ENCODE data around the gene GMPPA.

Gene GMPPA

DNA sequence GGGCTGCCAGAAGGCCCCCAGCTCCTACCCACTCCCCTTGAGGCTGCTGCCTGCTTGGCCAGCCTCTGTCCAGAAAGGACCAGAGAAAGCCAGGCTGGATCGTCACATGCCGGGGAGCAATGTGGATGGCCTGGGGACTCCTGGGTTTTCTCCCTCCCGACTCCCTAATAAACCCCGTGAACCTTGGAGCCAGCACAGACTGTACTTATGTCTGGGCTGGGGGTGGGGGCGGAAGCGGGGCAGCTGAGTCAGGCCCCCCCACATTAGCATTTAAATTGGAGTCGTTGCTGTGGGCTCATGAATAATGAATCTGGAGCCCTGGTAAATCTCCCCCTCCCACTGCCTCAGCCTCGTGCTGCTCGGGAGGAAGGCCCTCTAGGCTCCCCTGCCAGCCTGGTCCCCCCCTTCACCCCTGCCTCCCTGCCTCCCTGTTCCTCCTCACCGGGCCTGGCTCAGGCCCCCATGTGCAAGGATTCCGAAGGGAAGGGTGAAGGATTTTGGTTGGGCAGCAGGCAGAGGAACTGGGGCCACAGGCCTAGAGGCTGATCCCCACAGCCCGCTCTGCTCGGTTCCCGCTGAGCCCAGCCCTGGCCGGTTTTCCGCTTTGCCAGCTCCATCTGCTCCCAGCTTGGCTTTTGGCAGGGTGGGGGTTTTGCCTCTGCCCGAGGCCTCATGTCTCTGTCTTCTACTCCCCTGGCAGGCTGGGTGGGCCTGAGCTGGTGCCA lies 8.3 kb downstream of the GMPPA start:
- DNase-seq (ENCODE audit: extremely low spot score): no peak
- CTCF ChIA-PET: interaction anchor here (0.9 to 5.3 kb wide), 7 partner anchors 8 to 212 kb away, joined by 3 to 50 read pairs (median 6); partner anchors contain the start of gene GMPPA
- POLR2A ChIA-PET: no interaction called here
- TF ChIP-seq, protein P1, sequence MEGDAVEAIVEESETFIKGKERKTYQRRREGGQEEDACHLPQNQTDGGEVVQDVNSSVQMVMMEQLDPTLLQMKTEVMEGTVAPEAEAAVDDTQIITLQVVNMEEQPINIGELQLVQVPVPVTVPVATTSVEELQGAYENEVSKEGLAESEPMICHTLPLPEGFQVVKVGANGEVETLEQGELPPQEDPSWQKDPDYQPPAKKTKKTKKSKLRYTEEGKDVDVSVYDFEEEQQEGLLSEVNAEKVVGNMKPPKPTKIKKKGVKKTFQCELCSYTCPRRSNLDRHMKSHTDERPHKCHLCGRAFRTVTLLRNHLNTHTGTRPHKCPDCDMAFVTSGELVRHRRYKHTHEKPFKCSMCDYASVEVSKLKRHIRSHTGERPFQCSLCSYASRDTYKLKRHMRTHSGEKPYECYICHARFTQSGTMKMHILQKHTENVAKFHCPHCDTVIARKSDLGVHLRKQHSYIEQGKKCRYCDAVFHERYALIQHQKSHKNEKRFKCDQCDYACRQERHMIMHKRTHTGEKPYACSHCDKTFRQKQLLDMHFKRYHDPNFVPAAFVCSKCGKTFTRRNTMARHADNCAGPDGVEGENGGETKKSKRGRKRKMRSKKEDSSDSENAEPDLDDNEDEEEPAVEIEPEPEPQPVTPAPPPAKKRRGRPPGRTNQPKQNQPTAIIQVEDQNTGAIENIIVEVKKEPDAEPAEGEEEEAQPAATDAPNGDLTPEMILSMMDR (IDR thresholded peaks at IDR 0.05; ENCODE audit: control extremely low read depth, extremely low read depth, low read depth, missing control alignments): no peak

DNA sequence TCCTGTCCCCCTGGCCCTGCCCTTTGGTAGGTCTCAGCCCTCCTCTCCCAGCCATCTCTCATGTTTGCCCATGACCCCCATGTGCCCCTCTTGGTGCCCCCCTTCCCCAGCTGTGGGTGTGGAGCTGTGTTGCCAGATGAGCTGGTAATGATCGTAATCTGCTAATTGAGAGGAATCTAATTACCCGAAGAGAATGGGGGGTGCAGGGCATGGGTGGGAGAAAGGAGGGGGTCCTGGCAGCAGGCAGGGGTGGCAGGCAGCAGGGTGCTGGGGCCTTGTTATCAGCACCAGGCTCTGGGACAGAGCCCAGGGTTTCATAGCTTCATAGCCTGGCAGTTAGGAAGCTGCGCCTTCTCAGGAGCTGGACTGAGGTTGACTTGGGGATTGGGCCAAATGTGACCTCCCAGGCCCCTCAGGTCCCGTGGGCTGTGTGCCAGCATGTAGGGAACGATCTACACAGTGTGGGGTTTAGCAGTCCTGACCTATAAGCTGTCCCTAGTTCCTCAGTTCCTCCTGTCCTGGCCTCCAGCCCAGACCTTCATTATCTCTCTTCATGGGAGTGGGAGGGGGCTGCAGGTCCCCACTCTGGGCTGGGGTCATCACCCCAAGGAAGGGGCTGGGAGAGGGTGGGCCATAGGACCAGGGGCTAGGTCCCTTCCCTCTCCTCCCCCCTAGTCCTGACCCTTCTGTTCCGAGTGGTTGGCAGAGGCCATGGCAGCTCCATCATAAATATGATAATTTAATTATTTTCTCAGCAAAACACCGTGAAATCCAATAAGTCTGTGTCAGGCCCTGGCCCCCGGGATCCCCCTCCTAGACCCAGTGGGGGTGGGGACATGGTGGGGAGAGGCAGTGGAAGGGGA lies 9.1 kb downstream of the GMPPA start:
- CTCF ChIA-PET: interaction anchor here (0.7 to 5.3 kb wide), 11 partner anchors 8 to 213 kb away, joined by 3 to 50 read pairs (median 3); partner anchors contain the start of genes GMPPA and TMEM198
- POLR2A ChIA-PET: no interaction called here
- TF ChIP-seq, protein P1 (IDR thresholded peaks at IDR 0.05; ENCODE audit: control extremely low read depth, extremely low read depth, low read depth, missing control alignments): no peak
- DNase-seq (ENCODE audit: extremely low spot score): no peak

DNA sequence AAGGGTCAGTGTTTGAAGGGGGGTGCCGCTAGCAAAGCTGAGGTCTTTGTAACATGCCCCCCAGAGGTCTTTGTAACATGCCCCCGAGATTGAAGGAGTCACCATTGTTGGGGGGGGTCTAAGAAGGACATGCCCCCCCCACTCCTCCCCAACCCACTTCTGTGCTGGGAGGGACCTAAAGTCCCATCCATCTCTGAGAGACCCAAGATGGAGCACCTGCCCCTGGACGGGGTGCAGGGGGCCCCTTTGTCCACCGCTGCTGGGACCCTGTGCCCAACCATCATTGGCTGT lies 9.7 kb downstream of the GMPPA start:
- no peak for DNase-seq (ENCODE audit: extremely low spot score)
- ChIA-PET CTCF (interaction anchor here (0.7 to 5.3 kb wide), 7 partner anchors 9 to 182 kb away, joined by 3 to 50 read pairs (median 4); partner anchors contain the start of gene GMPPA), POLR2A (no interaction called here)
- TF ChIP-seq, protein P1 (IDR thresholded peaks at IDR 0.05; ENCODE audit: control extremely low read depth, extremely low read depth, low read depth, missing control alignments): no peak

DNA sequence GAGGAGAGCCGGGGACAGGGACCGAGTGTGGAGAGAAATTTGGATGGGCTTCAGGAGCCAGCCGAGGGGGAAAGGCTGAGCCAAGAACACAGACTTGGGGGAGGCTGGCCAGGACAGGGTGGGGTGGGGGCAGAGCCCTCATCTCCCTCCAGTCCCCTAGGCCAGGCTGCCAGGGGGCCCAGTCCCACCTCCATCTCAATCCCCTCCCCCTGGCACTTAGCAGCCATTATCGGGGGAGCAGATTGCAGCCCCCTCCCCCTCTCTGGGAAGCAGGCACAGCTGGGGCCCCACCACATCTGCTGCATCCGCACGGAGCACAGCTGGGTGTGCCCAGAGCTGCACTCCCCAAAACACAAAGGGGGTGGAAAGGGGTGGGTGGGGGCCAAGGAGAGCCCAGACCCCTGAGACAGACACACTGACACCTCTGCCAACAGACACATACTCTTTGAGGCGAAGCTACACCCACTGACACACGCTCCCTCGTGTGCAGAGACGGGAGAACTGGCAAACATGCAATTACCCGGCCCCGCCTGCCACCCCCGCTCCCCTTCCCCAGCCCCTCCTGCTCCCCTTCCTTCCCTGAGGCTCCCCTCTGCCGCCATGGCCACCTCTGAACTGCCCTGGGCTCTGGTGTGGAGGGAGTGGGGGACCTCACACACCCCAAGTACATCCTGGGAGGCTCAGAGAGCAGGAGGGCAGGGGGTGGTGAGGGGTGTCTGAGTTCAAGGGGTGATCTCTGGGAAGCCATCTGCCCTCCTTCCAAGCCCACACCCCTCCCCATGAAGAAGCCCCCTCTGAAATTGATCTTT lies 10.5 kb downstream of the GMPPA start:
- POLR2A ChIA-PET: interaction anchor here (1.2 kb wide), 1 partner anchor 11 kb away, joined by 3 read pairs; the partner anchor contains the start of gene GMPPA
- TF ChIP-seq, protein P1 (IDR thresholded peaks at IDR 0.05; ENCODE audit: control extremely low read depth, extremely low read depth, low read depth, missing control alignments): no peak
- no peak for DNase-seq (ENCODE audit: extremely low spot score)
- CTCF ChIA-PET: interaction anchor here (0.7 to 5.3 kb wide), 13 partner anchors 10 to 111 kb away, joined by 3 to 50 read pairs (median 7); partner anchors contain the start of gene GMPPA

DNA sequence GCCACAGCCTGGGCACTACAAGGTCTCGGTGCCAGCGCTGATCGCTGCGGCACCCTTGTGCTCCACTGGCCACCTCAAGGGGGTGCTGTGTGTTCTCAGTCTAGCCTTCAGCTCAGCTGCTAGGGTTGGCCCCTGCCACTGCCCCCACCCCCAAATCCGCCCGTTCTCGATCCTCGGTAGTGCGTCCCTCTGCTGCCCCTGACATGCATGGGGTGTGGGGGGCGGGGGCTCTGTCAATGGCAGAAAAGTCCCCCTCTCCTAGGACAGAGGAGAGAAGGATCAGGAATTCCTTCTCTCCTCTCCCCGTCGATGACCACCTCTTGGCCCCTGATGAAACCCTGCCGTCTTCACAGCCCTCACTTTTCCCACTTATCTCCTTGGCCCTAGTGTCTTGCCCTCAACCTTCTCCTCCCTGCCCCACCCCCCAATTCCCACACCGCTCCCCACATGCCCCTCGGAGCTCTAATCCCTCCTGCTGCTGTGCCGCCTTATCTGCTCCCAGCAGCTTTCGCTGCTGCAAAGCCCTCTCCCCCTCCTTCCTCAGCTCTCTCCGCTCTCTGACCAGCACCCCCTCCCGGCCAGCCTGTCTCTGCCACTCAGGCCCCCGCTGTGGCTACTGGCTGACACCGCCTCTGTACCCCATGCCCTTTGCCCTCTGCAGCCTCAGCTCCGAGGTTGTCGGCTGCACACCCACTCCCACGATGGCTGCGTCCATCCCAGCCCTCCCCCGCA lies 11.3 kb downstream of the GMPPA start:
- TF ChIP-seq, protein P1 (IDR thresholded peaks at IDR 0.05; ENCODE audit: control extremely low read depth, extremely low read depth, low read depth, missing control alignments): peak; percentile 81
- ChIA-PET POLR2A (interaction anchor here (0.6 to 1.2 kb wide), 2 partner anchors 10 to 11 kb away, joined by 3 read pairs; partner anchors contain the start of gene GMPPA), CTCF (interaction anchor here (1.0 to 5.3 kb wide), 12 partner anchors 9 to 111 kb away, joined by 3 to 50 read pairs (median 8); partner anchors contain the start of gene GMPPA)
- peak; percentile 70 for DNase-seq (ENCODE audit: extremely low spot score)

Data from GM10248 (cell line).